Measurements from ENCODE around the gene CRLF2.
A peak's percentile ranks its signal among the peaks of the same experiment; 100 is the strongest.
"Not testable (repeated sequence)": the region's sequence is repeated elsewhere in the genome, so short reads cannot be mapped to it uniquely, and the experiment has no call there.

CRLF2 gene

GRCh38 chrX:1215123-1215823, 2.8 kb upstream of the CRLF2 start:
- DNase-seq (ENCODE audit: low read depth), result no peak

- DNase-seq (ENCODE audit: low read depth), result no peak
Observed at GRCh38 chrX:1213971-1214370, 1.5 kb upstream of the CRLF2 start.

- DNase-seq (ENCODE audit: low read depth), result no peak
Observed at GRCh38 chrX:1210844-1211243, 1.6 kb downstream of the CRLF2 start.

- DNase-seq (ENCODE audit: low read depth), result no peak
Observed at GRCh38 chrX:1207496-1208025, 4.9 kb downstream of the CRLF2 start.

GRCh38 chrX:1205681-1206611, 6.5 kb downstream of the CRLF2 start:
- DNase-seq (ENCODE audit: low read depth), result peak; percentile 75

GRCh38 chrX:1202251-1202650, 10.2 kb downstream of the CRLF2 start:
- no peak for DNase-seq (ENCODE audit: low read depth)

GRCh38 chrX:1196436-1196835, 16.0 kb downstream of the CRLF2 start:
- no peak for DNase-seq (ENCODE audit: low read depth)

GRCh38 chrX:1192196-1192595, 20.3 kb downstream of the CRLF2 start:
- not testable (repeated sequence) for DNase-seq (ENCODE audit: low read depth)

GRCh38 chrX:1190596-1191145, 21.8 kb downstream of the CRLF2 start:
- no peak for DNase-seq (ENCODE audit: low read depth)

GRCh38 chrX:1185561-1185960, 26.9 kb downstream of the CRLF2 start:
- no peak for DNase-seq (ENCODE audit: low read depth)

- DNase-seq (ENCODE audit: low read depth), result no peak
Observed at GRCh38 chrX:1182211-1182610, 30.2 kb downstream of the CRLF2 start.

- DNase-seq (ENCODE audit: low read depth), result not testable (repeated sequence)
Observed at GRCh38 chrX:1181661-1182060, 30.8 kb downstream of the CRLF2 start.

- DNase-seq (ENCODE audit: low read depth), result no peak
Observed at GRCh38 chrX:1181170-1181569, 31.3 kb downstream of the CRLF2 start.

- no peak for DNase-seq (ENCODE audit: low read depth)
Observed at GRCh38 chrX:1178580-1179057, 33.8 kb downstream of the CRLF2 start.

- DNase-seq (ENCODE audit: low read depth), result not testable (repeated sequence)
Observed at GRCh38 chrX:1176531-1177320, 35.7 kb downstream of the CRLF2 start.

- DNase-seq (ENCODE audit: low read depth), result not testable (repeated sequence)
Observed at GRCh38 chrX:1174609-1175545, 37.6 kb downstream of the CRLF2 start.

- DNase-seq (ENCODE audit: low read depth), result not testable (repeated sequence)
Observed at GRCh38 chrX:1173435-1173834, 39.0 kb downstream of the CRLF2 start.

- DNase-seq (ENCODE audit: low read depth), result no peak
Observed at GRCh38 chrX:1172496-1172895, 40.0 kb downstream of the CRLF2 start.

GRCh38 chrX:1171915-1172314, 40.5 kb downstream of the CRLF2 start:
- DNase-seq (ENCODE audit: low read depth), result not testable (repeated sequence)

- DNase-seq (ENCODE audit: low read depth), result no peak
Observed at GRCh38 chrX:1170243-1170642, 42.2 kb downstream of the CRLF2 start.
